Measurements from ENCODE around the gene NHERF2. TPM values are rescaled to one million over a fixed set of nuclear protein-coding genes. Genes with fewer than 3 reads are reported as not detected.

The NHERF2 gene
- total RNA-seq, 2 donors from 2014 or later: 20.1 to 25.5 TPM

DNA sequence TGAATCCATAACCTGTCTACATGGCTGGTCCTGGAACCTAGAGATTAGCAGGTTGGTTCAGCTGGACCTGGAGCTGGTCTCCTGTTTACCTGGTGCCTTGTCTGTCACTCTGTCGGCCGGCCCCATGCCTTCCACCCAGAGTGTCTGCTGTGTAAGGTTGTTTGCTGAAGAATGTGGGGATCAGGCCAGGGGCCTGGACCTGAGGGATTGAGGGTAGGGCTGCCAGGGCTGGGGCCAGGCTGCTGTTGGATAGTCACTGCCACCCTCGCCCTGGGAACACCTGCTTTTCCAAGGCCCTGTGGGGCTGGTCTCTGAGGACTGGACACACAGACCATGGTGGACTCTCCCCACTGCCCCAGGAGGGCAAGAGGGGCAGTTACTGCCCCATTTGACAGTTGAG is 1.4 kb downstream of the NHERF2 start:
- Mint-ChIP-seq H3K4me3 (peak overlapping the region; percentile 67), H3K27ac (no peak overlapping the region), H3K9me3 (no peaks in the 10 kb centered on the region), H3K27me3 (ENCODE audit: insufficient read depth) (peaks cover 29% of the 10 kb centered on the region), H3K4me1 (peaks cover 4% of the 10 kb centered on the region), H3K36me3 (ENCODE audit: low read depth) (no peaks in the 10 kb centered on the region)
- TF ChIP-seq CTCF (conservative IDR thresholded peaks at IDR 0.05): no peak
- Histone ChIP-seq H3K27me3 (ENCODE audit: control insufficient read depth, insufficient read depth, low read length, poor library complexity, severe bottlenecking) (peaks cover 3% of the 10 kb centered on the region), H3K4me1 (ENCODE audit: control insufficient read depth, insufficient read depth, low read length) (peaks cover 3% of the 10 kb centered on the region), H3K27ac (ENCODE audit: low read depth, low read length) (no peak overlapping the region), H3K9me3 (ENCODE audit: control insufficient read depth, low read length) (no peaks in the 10 kb centered on the region), H3K36me3 (ENCODE audit: control insufficient read depth, insufficient read depth, low read length) (peaks cover 5% of the 10 kb centered on the region), H3K4me3 (ENCODE audit: low read length) (peak overlapping the region; percentile 72), H3K9ac (ENCODE audit: extremely low read depth, low read length, poor library complexity, severe bottlenecking) (no peak overlapping the region)
- 85 to 94% methylated on average over 2 to 3 of the region's 3 CpGs for WGBS, 2 experiments (ENCODE audit: insufficient coverage in 1 of 2, insufficient read length in 1 of 2)
- no peak for DNase-seq

GRCh38 chr16:2028620-2029220 is 2.0 kb downstream of the NHERF2 start:
- Histone ChIP-seq H3K27me3 (ENCODE audit: control insufficient read depth, insufficient read depth, low read length, poor library complexity, severe bottlenecking) (peaks cover 3% of the 10 kb centered on the region), H3K9me3 (ENCODE audit: control insufficient read depth, low read length) (no peaks in the 10 kb centered on the region), H3K9ac (ENCODE audit: extremely low read depth, low read length, poor library complexity, severe bottlenecking) (no peak overlapping the region), H3K27ac (ENCODE audit: low read depth, low read length) (no peak overlapping the region), H3K4me3 (ENCODE audit: low read length) (no peak overlapping the region), H3K4me1 (ENCODE audit: control insufficient read depth, insufficient read depth, low read length) (peaks cover 3% of the 10 kb centered on the region), H3K36me3 (ENCODE audit: control insufficient read depth, insufficient read depth, low read length) (peaks cover 5% of the 10 kb centered on the region)
- H3K27me3 Mint-ChIP-seq (ENCODE audit: insufficient read depth): peaks cover 29% of the 10 kb centered on the region
- no peak overlapping the region for H3K4me3 Mint-ChIP-seq
- H3K4me1 Mint-ChIP-seq: peaks cover 4% of the 10 kb centered on the region
- no peak for TF ChIP-seq CTCF (conservative IDR thresholded peaks at IDR 0.05)
- no peaks in the 10 kb centered on the region for H3K9me3 Mint-ChIP-seq
- H3K27ac Mint-ChIP-seq: no peak overlapping the region
- no peak for DNase-seq
- H3K36me3 Mint-ChIP-seq (ENCODE audit: low read depth): no peaks in the 10 kb centered on the region
- WGBS, 2 experiments (ENCODE audit: insufficient coverage in 1 of 2, insufficient read length in 1 of 2): 89 to 95% methylated on average over 12 to 18 of the region's 18 CpGs

DNA sequence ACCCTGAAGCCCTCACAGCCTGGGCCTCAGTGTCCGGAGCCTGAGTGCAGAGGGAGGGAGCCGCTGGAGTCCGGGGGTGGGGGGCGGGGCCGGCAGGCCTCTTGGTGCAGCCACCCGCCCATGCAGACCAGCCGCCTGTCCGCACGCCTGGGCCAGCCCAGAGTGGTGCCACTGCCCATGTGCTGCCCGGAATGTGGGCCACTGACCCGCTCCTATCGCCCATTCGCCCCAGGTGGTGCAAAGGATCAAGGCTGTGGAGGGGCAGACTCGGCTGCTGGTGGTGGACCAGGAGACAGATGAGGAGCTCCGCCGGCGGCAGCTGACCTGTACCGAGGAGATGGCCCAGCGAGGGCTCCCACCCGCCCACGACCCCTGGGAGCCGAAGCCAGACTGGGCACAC is 2.6 kb downstream of the NHERF2 start:
- Histone ChIP-seq H3K4me1 (ENCODE audit: control insufficient read depth, insufficient read depth, low read length) (peaks cover 3% of the 10 kb centered on the region), H3K36me3 (ENCODE audit: control insufficient read depth, insufficient read depth, low read length) (peaks cover 5% of the 10 kb centered on the region), H3K9me3 (ENCODE audit: control insufficient read depth, low read length) (no peaks in the 10 kb centered on the region), H3K27ac (ENCODE audit: low read depth, low read length) (no peak overlapping the region), H3K4me3 (ENCODE audit: low read length) (no peak overlapping the region), H3K27me3 (ENCODE audit: control insufficient read depth, insufficient read depth, low read length, poor library complexity, severe bottlenecking) (peaks cover 3% of the 10 kb centered on the region), H3K9ac (ENCODE audit: extremely low read depth, low read length, poor library complexity, severe bottlenecking) (no peak overlapping the region)
- Mint-ChIP-seq H3K4me1 (peaks cover 4% of the 10 kb centered on the region), H3K27ac (no peak overlapping the region), H3K36me3 (ENCODE audit: low read depth) (no peaks in the 10 kb centered on the region), H3K9me3 (no peaks in the 10 kb centered on the region), H3K27me3 (ENCODE audit: insufficient read depth) (peaks cover 23% of the 10 kb centered on the region), H3K4me3 (no peak overlapping the region)
- DNase-seq: no peak
- TF ChIP-seq CTCF (conservative IDR thresholded peaks at IDR 0.05): no peak
- 93 to 95% methylated on average over 11 to 22 of the region's 22 CpGs for WGBS, 2 experiments (ENCODE audit: insufficient coverage in 1 of 2, insufficient read length in 1 of 2)

Data from endodermal cell (in vitro differentiated cells).